Tibial nerve (tissue), 4 donors: Measurements from ENCODE around the gene PBRM1. TPM values are rescaled to one million over a fixed set of nuclear protein-coding genes. Genes with fewer than 3 reads are reported as not detected.
"Not testable (repeated sequence)": the region's sequence is repeated elsewhere in the genome, so short reads cannot be mapped to it uniquely, and the experiment has no call there.

ENCODE experiments used
- DNase-seq, 2 donors: peaks; one replicate each; pipeline ENCODE4 v3.0.0-alpha.2; 2019; ENCODE audit warnings: low spot score in 2 of 2
- H3K27ac ChIP-seq, 4 donors: fragments of 200-600 bp; sonication (generic) in 3 of 4; one replicate each; pipeline ENCODE4 v1.5.1; 2017 to 2019; ENCODE audit warnings: mild to moderate bottlenecking in 1 of 4
- H3K27me3 ChIP-seq, 2 donors: fragments of 200-600 bp; sonication (generic) in 1 of 2; one replicate each; pipeline versions ENCODE4 v1.5.1 to v1.6.0; 2017 to 2019
- H3K36me3 ChIP-seq, 3 donors: fragments of 200-600 bp; sonication (generic); one replicate each; pipeline ENCODE4 v1.5.1; 2018 to 2019
- H3K4me1 ChIP-seq, 4 donors: fragments of 200-600 bp; sonication (generic) in 3 of 4; one replicate each; pipeline ENCODE4 v1.5.1; 2017 to 2019
- H3K4me3 ChIP-seq, 4 donors: fragments of 200-600 bp; sonication (generic) in 3 of 4; one replicate each; pipeline ENCODE4 v1.5.1; 2017 to 2019; ENCODE audit warnings: mild to moderate bottlenecking in 1 of 4, moderate library complexity in 1 of 4
- H3K9me3 ChIP-seq, 4 donors: fragments of 200-600 bp; sonication (generic) in 3 of 4; one replicate each; pipeline ENCODE4 v1.5.1; 2017 to 2019
- EP300 ChIP-seq, 2 donors: sonication (generic); formaldehyde crosslinking; IDR thresholded peaks; one replicate each; pipeline ENCODE4 v1.6.1; 2017; ENCODE audit warnings: antibody characterized with exemption in 2 of 2, mild to moderate bottlenecking in 1 of 2
- POLR2A ChIP-seq, 2 donors: fragments of 450-650 bp; IDR thresholded peaks; one replicate each; pipeline ENCODE4 v1.6.1; 2017; ENCODE audit warnings: antibody characterized with exemption in 2 of 2, mild to moderate bottlenecking in 2 of 2, moderate library complexity in 2 of 2
- WGBS, 2 donors: methylation state at CpG; one replicate each; pipeline ENCODE4 v1.1.5; 2018; 5-methylcytosine and 5-hydroxymethylcytosine counted together
- total RNA-seq, 4 donors: library from RNA; depleted of rRNA; stranded (reverse); fragments of >200 nt; gene quantifications; one replicate each; pipeline ENCODE4 v1.1.0, GENCODE V29; 2016
- TF ChIP-seq, protein P1 (sequence below), 5 experiments: fragments of 200-600 bp in 3 of 5; fragments of 450-650 bp in 2 of 5; sonication (generic) in 3 of 5; IDR thresholded peaks; one replicate each; pipeline ENCODE4 v1.5.1; 2016 to 2019; ENCODE audit warnings: antibody characterized with exemption in 5 of 5, mild to moderate bottlenecking in 3 of 5, moderate library complexity in 2 of 5

The PBRM1 gene
- total RNA-seq, 4 donors from 2014 or later = 87.0 to 123 (median 114) TPM

GRCh38 chr3:52529376-52530333 is 156.1 kb downstream of the PBRM1 start:
- Histone ChIP-seq H3K9me3 (no peaks in the 10 kb centered on the region), H3K4me3 (no peak overlapping the region), H3K27me3 (no peaks in the 10 kb centered on the region), H3K27ac (peak overlapping the region in 3 of 4 donors; percentile 43 to 89 (median 79)), H3K4me1 (peaks cover 0 to 75% (median 21%) of the 10 kb centered on the region in 4 donors), H3K36me3 (peaks cover 0 to 41% (median 0%) of the 10 kb centered on the region in 3 donors)
- peak in 1 of 2 donors; percentile 47 for DNase-seq
- TF ChIP-seq POLR2A (IDR thresholded peaks at IDR 0.05) = no peak
- TF ChIP-seq, protein P1, sequence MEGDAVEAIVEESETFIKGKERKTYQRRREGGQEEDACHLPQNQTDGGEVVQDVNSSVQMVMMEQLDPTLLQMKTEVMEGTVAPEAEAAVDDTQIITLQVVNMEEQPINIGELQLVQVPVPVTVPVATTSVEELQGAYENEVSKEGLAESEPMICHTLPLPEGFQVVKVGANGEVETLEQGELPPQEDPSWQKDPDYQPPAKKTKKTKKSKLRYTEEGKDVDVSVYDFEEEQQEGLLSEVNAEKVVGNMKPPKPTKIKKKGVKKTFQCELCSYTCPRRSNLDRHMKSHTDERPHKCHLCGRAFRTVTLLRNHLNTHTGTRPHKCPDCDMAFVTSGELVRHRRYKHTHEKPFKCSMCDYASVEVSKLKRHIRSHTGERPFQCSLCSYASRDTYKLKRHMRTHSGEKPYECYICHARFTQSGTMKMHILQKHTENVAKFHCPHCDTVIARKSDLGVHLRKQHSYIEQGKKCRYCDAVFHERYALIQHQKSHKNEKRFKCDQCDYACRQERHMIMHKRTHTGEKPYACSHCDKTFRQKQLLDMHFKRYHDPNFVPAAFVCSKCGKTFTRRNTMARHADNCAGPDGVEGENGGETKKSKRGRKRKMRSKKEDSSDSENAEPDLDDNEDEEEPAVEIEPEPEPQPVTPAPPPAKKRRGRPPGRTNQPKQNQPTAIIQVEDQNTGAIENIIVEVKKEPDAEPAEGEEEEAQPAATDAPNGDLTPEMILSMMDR (IDR thresholded peaks at IDR 0.05) = no peak
- TF ChIP-seq EP300 (IDR thresholded peaks at IDR 0.05) = peak in 1 of 2 donors; percentile 45
- 76 to 84% methylated on average over 10 to 12 of the region's 12 CpGs for WGBS, 2 donors

DNA sequence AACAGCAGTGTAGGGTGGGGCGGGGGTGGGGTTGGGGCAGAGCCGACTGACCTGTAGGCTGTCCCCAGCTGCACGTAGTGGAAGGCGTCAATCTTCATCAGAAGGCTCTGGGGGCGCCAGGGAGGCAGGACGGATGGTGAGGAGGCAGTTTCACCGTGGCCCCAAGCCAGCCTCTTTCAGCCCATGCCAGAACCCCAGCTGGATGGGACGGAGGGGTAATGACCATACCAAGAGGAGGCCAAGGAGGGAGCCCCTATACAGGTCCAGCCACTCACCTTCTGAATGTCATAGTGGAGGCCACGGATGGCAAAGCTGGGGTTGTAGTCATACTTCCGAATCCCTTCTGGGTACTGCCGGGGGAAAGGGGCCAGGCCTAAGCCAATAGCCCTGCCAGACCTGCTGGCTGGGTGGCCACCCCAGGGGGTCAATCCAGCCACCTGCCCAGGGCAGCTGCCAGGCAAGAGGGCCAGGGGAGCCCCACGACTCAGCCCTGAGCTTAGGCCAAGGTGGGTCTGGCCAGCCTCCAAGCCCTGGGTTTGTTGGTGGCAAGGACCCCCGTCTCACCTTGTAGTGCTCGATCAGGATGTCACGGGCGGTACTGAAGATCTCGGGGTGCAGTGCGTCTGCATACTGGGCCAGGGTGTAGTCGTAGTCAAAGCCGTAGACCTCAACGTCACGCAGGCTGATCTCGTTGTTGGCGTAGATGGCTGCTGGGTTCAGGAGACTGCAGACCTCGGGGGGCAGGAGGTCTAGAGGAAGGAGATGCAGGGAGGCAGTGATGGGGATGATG is 156.9 kb downstream of the PBRM1 start:
- Histone ChIP-seq H3K27ac (peak overlapping the region in 2 of 4 donors; percentile 79 to 89), H3K27me3 (no peaks in the 10 kb centered on the region), H3K9me3 (no peaks in the 10 kb centered on the region), H3K36me3 (peaks cover 0 to 49% (median 0%) of the 10 kb centered on the region in 3 donors), H3K4me1 (peaks cover 0 to 76% (median 18%) of the 10 kb centered on the region in 4 donors), H3K4me3 (no peak overlapping the region)
- no peak for TF ChIP-seq EP300 (IDR thresholded peaks at IDR 0.05)
- TF ChIP-seq, protein P1 (IDR thresholded peaks at IDR 0.05) = no peak
- TF ChIP-seq POLR2A (IDR thresholded peaks at IDR 0.05) = no peak
- DNase-seq = peak in 1 of 2 donors; percentile 12
- WGBS, 2 donors = 86 to 91% methylated on average over 23 to 25 of the region's 25 CpGs

DNA sequence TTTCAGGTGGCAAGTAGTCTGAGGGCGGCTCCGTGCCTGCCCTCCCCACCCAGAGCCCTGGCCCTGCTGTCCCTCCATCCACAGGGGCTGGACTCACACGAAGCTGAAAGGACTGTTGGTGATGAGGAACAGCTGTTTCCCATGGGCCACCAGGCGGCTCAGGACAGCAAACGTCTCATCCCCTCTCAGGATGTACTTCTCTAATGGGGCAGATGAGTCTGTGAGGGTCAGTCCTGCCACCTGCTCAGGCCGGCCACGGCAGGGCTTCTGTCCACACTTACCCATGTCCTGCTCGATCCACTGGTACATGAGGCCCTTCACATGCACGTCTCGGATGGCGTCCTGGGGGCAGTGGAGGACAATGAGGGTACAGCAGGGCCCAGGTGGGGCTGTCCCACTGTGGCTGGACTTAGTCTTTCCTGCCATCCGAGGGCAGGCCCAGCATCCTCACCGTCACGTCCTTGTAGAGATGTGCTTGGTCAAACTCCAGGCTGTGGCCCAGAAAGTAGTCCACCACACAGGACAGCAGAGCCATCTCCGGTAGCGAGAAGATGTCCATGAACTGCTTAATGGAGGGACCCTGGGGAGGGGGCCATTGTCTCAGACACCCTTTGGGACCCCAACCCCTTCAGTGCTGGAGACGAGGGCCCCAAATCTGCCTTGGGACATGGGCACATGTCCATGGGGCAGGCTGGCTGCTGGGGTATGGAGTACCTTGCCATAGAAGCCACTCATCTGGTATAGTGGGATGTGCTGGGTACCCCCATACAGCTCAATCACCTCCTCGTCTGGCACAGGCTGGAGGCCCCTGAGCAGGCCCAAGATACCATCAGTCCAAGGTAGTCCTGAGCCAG is 157.8 kb downstream of the PBRM1 start:
- Histone ChIP-seq H3K36me3 (peaks cover 0 to 58% (median 0%) of the 10 kb centered on the region in 3 donors), H3K4me3 (no peak overlapping the region), H3K9me3 (no peaks in the 10 kb centered on the region), H3K27me3 (no peaks in the 10 kb centered on the region), H3K27ac (peak overlapping the region in 2 of 4 donors; percentile 79 to 89), H3K4me1 (peaks cover 0 to 73% (median 14%) of the 10 kb centered on the region in 4 donors)
- peak in 1 of 2 donors; percentile 8 for DNase-seq
- WGBS, 2 donors = 84 to 92% methylated on average over 16 to 18 of the region's 18 CpGs
- TF ChIP-seq EP300 (IDR thresholded peaks at IDR 0.05) (no peak), POLR2A (IDR thresholded peaks at IDR 0.05) (no peak)
- TF ChIP-seq, protein P1 (IDR thresholded peaks at IDR 0.05) = no peak

DNA sequence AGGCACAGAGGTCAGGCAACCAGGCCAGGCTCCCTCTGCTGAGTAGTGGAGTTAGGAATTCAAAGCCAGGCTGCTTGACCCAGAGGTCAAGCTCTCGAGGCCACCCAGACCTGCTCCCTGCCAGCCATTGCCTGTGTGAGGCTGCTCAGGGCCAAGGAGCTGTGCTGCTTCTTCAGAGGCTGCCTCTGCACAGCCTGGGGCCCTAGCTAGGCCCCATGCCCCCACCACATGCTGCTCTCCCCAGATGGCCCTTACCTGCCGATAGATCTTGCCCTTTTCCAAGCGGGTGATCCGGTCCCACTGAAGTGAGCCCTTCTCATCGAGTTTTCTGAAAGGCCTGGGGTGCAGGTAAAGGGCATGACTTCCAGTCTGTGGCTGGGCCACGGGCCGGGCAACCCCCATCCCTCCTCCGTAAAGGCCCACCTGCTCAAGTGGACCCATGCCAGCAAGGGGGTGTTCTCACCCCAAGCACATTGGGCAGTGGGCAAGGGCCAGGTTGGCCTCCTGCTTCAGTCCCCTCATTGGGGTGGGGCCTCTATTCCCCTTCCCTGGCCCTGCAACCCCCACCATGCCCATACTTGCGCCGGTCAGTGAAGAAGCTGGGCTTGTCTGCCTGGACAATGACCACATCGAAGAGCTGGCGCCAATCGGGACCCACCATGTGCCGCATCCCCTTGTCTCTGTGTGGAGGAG is 158.5 kb downstream of the PBRM1 start:
- no peaks in the 10 kb centered on the region for H3K27me3 ChIP-seq
- no peak overlapping the region for H3K4me3 ChIP-seq
- 84 to 96% methylated on average over 7 to 13 of the region's 14 CpGs for WGBS, 2 donors
- peak in 1 of 2 donors; percentile 12 for DNase-seq
- H3K9me3 ChIP-seq = no peaks in the 10 kb centered on the region
- peaks cover 0 to 65% (median 10%) of the 10 kb centered on the region in 4 donors for H3K4me1 ChIP-seq
- no peak for TF ChIP-seq POLR2A (IDR thresholded peaks at IDR 0.05)
- TF ChIP-seq, protein P1 (IDR thresholded peaks at IDR 0.05) = no peak
- no peak for TF ChIP-seq EP300 (IDR thresholded peaks at IDR 0.05)
- H3K27ac ChIP-seq = peak overlapping the region in 2 of 4 donors; percentile 57 to 89
- H3K36me3 ChIP-seq = peaks cover 0 to 65% (median 0%) of the 10 kb centered on the region in 3 donors

DNA sequence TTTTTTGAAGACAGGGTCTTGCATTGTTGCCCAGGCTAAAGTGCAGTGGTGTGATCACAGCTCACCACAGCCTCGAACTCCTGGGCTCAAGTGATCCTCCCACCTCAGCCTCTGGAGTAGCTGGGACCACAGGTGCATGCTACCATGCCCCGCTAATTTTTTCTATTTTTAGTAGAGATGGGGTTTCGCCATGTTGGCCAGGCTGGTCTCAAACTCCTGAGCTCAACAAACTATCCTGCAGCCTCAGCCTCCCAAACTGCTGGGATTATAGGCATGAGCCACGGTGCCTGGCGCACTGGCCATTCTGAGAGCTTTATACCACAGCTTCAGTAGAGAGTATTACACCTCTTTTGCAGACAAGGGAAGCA is 159.1 kb downstream of the PBRM1 start:
- not testable (repeated sequence) for H3K27me3 ChIP-seq, H3K9me3 ChIP-seq, DNase-seq, H3K4me3 ChIP-seq
- H3K36me3 ChIP-seq = peaks cover 0 to 71% (median 0%) of the 10 kb centered on the region in 3 donors
- WGBS, 2 donors = 77 to 85% methylated on average over 5 of the region's 5 CpGs
- H3K27ac ChIP-seq = peak overlapping the region in 2 of 4 donors; percentile 57 to 89
- peaks cover 0 to 60% (median 10%) of the 10 kb centered on the region in 4 donors for H3K4me1 ChIP-seq
